ENCODE measurements around the gene MS4A3.

- TF ChIP-seq TAF1 (conservative IDR thresholded peaks at IDR 0.05) (no peak), JUND (IDR thresholded peaks at IDR 0.05) (no peak), YY1 (IDR thresholded peaks at IDR 0.05) (no peak), EGR1 (IDR thresholded peaks at IDR 0.05; ENCODE audit: low read depth in 2 of 2) (no peak), ATF3 (IDR thresholded peaks at IDR 0.05) (no peak), GABPA (IDR thresholded peaks at IDR 0.05 in 1 of 2, conservative IDR thresholded peaks at IDR 0.05 in 1 of 2) (no peak), SP1 (IDR thresholded peaks at IDR 0.05) (no peak), MAX (IDR thresholded peaks at IDR 0.05) (no peak), HNF4A (conservative IDR thresholded peaks at IDR 0.05) (no peak), RAD21 (IDR thresholded peaks at IDR 0.05) (no peak), FOXA2 (IDR thresholded peaks at IDR 0.05) (no peak)
- TF ChIP-seq, protein P1, sequence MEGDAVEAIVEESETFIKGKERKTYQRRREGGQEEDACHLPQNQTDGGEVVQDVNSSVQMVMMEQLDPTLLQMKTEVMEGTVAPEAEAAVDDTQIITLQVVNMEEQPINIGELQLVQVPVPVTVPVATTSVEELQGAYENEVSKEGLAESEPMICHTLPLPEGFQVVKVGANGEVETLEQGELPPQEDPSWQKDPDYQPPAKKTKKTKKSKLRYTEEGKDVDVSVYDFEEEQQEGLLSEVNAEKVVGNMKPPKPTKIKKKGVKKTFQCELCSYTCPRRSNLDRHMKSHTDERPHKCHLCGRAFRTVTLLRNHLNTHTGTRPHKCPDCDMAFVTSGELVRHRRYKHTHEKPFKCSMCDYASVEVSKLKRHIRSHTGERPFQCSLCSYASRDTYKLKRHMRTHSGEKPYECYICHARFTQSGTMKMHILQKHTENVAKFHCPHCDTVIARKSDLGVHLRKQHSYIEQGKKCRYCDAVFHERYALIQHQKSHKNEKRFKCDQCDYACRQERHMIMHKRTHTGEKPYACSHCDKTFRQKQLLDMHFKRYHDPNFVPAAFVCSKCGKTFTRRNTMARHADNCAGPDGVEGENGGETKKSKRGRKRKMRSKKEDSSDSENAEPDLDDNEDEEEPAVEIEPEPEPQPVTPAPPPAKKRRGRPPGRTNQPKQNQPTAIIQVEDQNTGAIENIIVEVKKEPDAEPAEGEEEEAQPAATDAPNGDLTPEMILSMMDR (IDR thresholded peaks at IDR 0.05; ENCODE audit: low read depth, low read length, missing input control) = no peak
- TF ChIP-seq, protein P2, sequence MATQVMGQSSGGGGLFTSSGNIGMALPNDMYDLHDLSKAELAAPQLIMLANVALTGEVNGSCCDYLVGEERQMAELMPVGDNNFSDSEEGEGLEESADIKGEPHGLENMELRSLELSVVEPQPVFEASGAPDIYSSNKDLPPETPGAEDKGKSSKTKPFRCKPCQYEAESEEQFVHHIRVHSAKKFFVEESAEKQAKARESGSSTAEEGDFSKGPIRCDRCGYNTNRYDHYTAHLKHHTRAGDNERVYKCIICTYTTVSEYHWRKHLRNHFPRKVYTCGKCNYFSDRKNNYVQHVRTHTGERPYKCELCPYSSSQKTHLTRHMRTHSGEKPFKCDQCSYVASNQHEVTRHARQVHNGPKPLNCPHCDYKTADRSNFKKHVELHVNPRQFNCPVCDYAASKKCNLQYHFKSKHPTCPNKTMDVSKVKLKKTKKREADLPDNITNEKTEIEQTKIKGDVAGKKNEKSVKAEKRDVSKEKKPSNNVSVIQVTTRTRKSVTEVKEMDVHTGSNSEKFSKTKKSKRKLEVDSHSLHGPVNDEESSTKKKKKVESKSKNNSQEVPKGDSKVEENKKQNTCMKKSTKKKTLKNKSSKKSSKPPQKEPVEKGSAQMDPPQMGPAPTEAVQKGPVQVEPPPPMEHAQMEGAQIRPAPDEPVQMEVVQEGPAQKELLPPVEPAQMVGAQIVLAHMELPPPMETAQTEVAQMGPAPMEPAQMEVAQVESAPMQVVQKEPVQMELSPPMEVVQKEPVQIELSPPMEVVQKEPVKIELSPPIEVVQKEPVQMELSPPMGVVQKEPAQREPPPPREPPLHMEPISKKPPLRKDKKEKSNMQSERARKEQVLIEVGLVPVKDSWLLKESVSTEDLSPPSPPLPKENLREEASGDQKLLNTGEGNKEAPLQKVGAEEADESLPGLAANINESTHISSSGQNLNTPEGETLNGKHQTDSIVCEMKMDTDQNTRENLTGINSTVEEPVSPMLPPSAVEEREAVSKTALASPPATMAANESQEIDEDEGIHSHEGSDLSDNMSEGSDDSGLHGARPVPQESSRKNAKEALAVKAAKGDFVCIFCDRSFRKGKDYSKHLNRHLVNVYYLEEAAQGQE (IDR thresholded peaks at IDR 0.05) = no peak
Observed at GRCh38 chr11:60040109-60040508, 16.4 kb upstream of the MS4A3 start, which contains the start of gene OOSP2.
